MM.1S (cell line): ENCODE results near the gene IL18RAP.

Source experiments
- EZH2 ChIP-seq: fragments of 300-600 bp; sonication (generic); optimal IDR thresholded peaks from 2 replicates; pipeline ENCODE3; 2017; ENCODE audit warnings: low read depth, mild to moderate bottlenecking, antibody characterized with exemption, low read length, mixed read lengths
- EZH2phosphoT487 ChIP-seq: fragments of 300-600 bp; sonication (generic); IDR thresholded peaks from 2 replicates; pipeline ENCODE4 v1.6.1; 2018; ENCODE audit warnings: antibody characterized with exemption, low read length
- TF ChIP-seq, protein P1 (sequence below): fragments of 300-600 bp; sonication (generic); IDR thresholded peaks from 2 replicates; pipeline ENCODE4 v1.5.1; 2016; ENCODE audit warnings: antibody characterized with exemption, low read length, mixed read lengths

DNA sequence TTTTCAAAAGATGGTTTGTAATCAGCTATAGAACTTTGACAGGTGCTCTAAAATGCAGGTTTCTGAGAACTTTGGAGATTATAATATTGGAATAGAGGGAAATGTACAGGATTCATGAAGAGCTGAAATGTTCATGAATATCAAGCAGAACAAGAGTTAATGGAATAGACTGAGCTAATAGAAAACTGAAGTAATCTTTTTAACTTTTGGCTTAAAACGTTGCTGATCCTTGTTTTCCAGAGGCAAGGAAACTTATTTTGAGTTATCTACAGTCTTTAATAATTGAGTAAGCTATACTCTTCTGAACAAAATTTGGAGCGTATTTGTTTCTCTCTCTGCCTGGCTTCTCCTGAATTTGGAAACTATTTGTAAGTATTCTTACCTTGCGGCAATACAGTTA lies 10.8 kb upstream of the IL18RAP start:
- TF ChIP-seq, protein P1, sequence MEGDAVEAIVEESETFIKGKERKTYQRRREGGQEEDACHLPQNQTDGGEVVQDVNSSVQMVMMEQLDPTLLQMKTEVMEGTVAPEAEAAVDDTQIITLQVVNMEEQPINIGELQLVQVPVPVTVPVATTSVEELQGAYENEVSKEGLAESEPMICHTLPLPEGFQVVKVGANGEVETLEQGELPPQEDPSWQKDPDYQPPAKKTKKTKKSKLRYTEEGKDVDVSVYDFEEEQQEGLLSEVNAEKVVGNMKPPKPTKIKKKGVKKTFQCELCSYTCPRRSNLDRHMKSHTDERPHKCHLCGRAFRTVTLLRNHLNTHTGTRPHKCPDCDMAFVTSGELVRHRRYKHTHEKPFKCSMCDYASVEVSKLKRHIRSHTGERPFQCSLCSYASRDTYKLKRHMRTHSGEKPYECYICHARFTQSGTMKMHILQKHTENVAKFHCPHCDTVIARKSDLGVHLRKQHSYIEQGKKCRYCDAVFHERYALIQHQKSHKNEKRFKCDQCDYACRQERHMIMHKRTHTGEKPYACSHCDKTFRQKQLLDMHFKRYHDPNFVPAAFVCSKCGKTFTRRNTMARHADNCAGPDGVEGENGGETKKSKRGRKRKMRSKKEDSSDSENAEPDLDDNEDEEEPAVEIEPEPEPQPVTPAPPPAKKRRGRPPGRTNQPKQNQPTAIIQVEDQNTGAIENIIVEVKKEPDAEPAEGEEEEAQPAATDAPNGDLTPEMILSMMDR = no peak
- TF ChIP-seq EZH2 (no peak), EZH2phosphoT487 (no peak)
